HG03571 (cell line): ENCODE measurements around the gene CIAO3.

ENCODE experiments used
- ATAC-seq: cut with Tn5 transposase; IDR thresholded peaks from one replicate; pipeline ENCODE4 v1.9.1; 2021; ENCODE audit not compliant: unreplicated experiment

CIAO3 gene

GRCh38 chr16:679814-680624 lies 60.8 kb downstream of the CIAO3 start, which contains the start of gene STUB1:
Gene STUB1 (plus strand): TSS chr16:680410. CDS start chr16:680526, 116 bp downstream.
- peak; percentile 28 for ATAC-seq
